Activated naive CD4-positive, alpha-beta T cell (primary cell): ENCODE measurements around the gene CCDC106.

Source experiments
- DNase-seq, 4 experiments: peaks; one replicate each; lab custom pipeline; 2025; lab: John Stamatoyannopoulos, UW

The CCDC106 gene

DNA sequence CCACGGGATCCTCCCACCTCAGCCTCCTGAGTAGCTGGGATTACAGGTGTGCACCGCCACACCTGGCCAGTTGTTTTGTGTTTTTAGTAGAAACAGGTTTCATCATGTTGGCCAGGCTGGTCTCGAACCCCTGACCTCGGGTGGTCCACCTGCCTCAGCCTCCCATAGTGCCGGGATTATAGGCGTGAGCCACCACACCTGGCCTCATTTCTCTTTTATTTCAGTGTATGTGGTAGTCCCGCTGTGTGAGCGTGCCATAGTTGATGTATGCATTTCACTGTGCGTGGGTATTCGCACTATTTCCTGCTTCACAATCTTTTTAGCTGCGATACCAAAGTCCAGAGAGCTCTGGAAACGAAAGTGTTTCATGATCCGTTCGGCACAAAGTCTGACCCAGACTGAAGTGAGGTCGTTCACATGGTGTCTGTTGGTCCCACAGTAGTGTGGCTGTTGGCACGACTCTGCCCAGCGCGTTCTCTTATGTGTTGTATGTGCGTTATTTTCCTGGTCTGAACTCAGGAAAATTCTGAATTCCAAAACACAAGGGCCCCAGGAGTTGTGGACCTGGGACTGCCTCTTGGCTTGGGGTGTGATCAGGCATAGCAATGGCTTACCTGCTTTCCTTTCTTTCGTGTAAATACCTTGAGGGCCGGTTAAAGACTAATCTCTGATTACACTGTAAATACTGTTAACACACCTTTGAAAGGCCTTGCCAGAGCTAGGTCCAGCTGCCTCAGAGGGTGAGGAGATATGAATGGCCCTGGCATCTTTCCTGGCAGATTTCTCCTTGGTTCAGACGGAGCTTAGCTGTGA lies 35.6 kb downstream of the CCDC106 start:
- DNase-seq = no peak

DNA sequence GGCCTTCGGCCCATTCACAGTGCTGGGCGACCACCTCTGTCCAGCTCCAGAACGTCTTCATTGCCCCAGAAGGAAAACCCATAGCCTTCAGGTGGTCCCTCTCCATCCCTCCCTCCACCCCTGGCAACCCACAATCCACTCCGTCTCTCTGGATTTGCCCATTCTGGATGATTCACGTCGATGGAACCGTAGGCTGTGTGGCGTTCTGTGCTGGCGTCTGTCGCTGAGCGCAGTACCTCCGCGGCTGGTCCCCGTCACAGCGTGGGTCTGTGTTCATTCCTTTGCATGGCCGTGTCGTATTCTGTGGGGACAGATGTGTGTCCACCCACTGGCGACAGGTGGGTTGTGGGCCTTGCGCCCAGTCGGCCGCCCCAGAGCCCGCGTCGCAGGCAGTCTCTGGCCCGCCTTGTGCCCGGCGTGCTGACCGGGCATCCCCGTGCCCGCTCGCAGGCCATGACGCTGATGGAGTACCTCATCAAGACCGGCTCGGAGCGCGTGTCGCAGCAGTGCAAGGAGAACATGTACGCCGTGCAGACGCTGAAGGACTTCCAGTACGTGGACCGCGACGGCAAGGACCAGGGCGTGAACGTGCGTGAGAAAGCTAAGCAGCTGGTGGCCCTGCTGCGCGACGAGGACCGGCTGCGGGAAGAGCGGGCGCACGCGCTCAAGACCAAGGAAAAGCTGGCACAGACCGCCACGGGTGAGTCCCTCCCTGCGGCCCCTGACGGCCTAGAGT lies 37.1 kb downstream of the CCDC106 start:
- no peak for DNase-seq

DNA sequence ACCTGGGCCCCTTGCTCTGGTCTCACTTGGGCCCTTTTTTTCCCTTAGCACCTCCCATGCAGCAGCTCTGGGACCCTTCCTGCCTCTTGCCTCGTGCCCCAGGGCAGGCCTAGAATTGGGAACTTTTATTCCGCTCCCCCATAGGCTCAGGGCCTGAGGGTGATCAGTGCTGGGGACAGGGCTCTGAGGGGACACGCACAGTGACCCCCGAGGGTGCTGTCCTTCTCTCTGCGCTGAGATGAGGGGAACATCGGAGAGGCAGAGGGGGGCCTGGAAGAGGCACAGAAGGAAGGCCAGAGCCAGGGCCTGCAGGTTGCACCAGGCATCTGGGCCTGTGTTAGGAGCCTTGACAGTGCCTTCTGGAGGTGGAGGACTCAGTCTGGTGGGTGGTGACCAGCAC lies 37.8 kb downstream of the CCDC106 start:
- no peak for DNase-seq

DNA sequence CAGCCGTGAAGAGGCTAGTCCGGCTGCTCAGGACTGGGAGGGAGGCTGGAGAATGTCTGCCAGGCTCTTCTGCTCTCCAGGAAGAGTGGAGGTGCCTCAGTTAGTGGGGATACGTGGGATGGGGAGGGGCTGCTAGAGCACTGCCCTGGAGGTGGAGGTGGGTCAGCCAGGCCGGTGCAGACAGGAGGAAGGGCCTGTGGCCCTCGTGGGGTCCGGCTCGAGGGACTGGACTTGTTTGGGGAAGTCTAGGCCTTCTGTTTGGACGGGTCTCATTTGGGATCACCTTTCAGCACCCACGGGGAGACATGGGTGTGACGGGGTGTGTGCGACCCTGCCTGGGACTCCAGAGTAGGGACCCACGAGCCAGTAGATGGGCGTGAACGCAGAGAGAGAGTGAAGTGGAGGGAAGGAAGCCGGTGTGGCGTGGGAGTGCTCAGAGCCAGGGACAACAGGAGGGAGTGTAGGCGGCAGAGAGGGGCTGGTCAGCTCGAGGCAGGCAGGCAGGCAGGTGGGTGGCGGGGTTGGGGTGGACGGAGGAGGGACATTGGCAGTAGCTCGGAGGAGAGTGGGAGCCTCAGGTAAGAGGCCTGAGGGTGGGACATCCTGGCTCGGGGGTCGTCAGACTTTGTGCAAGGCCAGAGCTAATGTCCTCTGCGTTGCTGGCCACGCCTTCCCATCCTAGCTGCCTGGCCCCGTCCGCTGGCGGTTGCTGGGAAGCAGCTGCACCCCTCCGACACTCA lies 38.5 kb downstream of the CCDC106 start:
- DNase-seq = no peak

DNA sequence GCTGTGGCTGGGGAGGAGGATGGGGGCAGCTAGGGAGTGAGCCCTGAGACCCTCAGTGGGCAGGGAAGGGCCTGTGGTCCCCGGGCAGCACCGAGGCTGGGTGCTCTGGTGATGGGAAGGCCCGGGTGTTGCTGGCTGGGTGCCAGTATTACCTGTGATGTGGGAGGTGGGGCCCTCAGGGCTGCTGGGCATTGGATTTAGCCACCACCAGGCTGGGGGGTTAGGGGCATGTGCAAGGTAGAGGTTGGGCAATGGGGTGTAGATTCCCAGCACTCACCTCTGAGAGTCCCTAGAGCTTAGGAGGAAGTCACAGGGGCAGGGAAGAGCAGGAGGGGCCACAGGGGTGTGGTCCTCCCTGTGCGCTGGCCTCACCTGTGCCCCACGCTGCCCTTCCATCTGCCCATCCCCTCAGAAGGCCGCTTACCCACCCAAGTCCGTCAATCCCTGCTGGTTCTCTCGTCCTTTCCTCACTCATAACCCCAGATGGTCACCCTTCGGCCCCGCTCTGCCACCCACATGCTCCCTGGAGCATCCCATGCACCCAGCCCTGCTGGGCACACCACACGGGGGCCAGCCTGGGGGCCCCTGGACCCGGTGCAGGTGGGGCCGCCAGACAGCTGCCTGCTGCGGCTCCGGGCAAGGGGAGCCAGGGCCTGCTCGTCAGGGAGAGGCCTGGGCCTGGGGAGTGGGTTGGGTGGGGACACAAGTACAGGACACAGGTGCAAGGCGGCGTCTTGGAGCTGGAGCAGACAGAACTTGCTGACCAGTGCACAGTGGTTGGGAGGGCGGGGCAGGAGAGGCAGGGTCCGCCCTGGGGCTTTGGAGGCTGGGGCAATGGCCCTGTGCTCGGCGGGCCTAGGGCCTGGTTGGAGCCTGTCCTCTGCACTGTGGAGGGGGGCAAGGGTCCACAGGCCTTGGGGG lies 39.5 kb downstream of the CCDC106 start:
- no peak for DNase-seq

DNA sequence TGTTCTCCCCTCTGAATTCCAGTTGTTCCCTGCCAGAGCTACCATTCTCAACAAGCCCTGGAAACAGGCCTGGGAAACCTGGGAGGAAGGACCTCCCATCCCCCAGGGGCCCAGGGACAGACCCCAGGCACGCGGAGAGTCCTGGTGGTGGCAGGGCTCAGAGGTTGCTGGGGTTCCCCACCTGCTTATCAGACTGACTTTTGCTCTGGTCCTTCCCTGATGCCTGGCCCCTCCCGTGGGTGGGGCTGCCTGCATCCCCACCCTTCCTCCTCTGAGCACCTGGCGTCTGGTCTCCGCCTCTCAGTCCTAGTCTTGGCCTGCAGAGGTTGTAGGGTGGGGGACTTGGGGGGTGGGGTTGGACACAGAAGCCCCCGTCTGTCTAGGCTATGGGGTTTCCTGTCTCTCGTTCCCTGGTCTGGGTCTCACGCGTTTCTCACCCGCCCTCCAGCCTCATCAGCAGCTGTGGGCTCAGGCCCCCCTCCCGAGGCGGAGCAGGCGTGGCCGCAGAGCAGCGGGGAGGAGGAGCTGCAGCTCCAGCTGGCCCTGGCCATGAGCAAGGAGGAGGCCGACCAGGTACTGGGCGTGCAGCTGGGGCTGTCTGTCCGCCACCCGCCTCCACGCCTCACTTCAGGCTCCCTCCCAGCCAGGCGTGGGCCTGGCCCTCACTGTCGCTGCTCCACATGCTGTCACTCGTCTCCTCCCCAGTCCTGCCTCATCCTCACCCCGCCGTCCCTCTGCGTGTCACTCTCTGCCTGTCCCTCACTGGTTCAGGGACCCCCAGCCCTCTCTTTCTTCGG lies 40.6 kb downstream of the CCDC106 start:
- no peak for DNase-seq

DNA sequence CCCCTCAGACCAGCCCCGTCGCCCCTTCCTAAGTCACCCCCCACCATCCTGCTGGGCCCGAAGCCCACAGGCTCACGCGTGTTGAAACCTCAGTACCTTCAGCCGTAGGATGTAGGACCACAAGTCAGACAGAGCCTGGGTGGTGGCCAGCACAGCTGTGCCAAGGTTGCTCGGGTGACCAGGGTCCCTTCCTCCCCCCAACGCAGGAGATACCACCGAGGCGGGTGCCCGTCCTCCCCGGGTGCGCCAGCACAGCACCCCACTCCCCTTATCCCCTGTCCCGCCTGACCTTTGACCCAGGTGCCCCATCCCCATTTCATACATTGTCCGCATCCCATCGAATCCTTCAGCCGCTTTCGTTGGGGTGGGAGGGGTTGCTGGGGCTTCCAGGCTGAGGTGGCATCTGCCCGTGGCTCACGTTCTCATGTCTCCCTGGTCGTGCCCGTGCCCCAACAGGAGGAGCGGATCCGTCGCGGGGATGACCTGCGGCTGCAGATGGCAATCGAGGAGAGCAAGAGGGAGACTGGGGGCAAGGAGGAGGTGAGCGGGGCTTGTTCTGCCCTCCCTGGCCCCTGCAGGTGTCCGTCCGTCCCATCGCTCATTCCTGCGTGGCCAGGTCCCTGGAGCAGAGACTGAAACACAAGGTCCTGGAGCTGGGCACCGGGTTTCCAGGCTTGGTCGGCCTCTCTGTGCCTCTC lies 41.5 kb downstream of the CCDC106 start:
- no peak for DNase-seq

DNA sequence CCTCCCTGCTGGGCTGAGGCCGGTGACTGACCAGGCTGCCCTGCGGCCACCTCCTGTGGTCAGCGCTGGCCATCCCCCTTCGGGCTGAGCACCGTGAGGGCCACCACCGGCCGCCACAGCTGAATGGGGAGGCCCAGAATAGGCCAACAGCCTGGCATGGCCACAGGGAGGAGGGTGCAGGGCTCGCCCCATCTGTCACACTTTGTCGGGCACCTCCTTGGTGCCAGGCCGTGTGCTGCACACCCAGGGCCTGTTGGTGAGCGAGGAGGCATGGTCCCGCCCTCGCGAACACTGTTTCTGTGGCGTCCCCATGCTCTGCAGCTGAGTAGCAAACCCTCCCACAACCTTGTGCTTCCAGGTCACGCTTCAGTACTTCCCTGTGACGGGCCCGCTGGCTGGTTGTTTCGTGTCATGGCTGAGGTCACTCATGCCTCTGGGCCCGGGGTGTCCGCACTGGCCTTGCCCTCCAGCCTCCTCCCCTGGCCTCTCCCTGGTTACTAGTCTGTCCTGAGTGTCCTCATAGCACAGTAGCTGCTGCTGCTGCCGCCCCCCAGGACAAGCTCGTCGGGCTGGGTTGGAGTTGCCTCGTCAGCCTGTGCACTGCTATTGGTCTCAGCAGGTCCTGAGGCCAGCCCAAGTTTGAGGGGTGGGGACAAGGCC lies 42.2 kb downstream of the CCDC106 start:
- DNase-seq = no peak

DNA sequence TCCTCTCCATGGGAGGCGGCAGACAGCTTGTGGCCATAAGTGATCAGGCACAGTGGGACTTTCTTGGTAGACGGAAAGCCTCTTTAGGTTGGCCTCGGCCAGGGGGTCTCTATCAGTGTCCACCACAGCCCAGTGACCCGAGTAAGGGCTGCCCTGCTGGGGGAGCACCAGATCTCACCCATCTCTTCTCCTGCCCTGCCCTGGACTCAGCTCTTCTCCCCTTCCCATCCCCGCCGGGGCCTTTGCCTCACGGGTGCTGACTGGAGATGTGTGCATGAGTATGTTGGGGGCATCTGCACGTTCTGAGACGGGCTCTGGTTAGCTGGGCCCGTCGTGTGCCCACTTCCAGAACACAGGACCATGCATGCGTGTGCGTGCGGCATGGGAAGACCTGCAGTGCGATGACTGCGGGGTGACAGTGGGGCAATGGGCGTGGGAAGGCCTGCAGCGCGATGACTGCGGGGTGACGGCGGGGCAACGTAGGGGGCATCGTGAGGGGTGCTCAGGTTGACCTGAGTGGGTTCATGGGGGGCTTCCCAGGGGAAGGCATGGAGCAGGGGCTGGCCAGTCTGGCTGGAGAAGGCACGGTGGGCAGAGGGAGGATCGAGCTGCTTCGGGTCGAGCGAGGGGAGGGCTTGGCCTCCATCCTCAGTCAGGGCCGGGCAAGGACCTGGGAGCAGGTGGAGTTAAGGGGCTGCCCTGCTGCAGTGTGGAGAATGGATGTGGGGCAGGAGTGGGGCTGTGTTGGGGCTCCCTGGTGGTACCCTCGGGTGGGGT lies 42.9 kb downstream of the CCDC106 start:
- DNase-seq = no peak

DNA sequence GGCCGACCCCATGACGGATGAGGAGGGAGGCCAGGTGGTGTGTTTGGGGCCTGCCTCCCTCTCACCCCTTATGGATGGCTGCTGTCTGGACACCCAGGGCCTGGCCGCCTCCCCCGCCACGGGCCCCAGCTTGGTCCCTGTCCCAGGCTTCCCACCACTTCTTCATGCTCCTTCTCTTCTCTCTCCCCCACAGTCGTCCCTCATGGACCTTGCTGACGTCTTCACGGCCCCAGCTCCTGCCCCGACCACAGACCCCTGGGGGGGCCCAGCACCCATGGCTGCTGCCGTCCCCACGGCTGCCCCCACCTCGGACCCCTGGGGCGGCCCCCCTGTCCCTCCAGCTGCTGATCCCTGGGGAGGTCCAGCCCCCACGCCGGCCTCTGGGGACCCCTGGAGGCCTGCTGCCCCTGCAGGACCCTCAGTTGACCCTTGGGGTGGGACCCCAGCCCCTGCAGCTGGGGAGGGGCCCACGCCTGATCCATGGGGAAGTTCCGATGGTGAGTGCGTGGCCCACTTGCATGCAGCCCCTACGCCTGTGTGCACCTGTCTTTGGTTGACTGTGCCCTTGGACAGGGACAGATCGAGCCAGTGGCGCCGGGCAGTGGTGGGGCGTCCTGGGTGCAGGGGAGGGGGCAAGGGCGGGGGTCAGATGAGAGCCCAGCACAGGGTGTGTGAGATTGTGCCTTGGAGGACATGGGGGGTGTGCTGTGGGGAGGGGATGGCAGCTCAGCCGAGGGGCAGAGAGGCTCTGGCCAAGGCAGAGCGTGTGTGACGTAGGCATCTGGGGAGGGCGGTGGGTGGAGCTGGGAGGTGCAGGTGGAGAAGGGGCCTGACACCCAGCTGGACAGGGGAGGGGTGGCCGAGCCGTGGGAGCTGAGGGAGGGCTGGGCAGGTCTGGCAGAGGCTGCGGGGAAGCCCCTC lies 43.8 kb downstream of the CCDC106 start:
- DNase-seq = no peak

DNA sequence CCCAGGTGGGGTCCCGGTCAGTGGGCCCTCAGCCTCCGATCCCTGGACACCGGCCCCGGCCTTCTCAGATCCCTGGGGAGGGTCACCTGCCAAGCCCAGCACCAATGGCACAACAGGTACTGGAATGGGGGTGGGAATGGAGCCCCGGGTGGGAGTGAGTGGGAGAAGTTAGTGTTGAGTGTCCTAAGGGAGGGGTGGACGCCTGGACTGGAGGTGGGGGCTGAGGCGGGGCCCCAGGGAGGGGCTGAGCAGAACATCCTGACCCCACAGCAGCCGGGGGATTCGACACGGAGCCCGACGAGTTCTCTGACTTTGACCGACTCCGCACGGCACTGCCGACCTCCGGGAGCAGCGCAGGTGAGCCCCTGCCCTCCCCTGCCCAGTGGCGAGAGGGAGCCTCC lies 44.7 kb downstream of the CCDC106 start:
- DNase-seq = no peak

DNA sequence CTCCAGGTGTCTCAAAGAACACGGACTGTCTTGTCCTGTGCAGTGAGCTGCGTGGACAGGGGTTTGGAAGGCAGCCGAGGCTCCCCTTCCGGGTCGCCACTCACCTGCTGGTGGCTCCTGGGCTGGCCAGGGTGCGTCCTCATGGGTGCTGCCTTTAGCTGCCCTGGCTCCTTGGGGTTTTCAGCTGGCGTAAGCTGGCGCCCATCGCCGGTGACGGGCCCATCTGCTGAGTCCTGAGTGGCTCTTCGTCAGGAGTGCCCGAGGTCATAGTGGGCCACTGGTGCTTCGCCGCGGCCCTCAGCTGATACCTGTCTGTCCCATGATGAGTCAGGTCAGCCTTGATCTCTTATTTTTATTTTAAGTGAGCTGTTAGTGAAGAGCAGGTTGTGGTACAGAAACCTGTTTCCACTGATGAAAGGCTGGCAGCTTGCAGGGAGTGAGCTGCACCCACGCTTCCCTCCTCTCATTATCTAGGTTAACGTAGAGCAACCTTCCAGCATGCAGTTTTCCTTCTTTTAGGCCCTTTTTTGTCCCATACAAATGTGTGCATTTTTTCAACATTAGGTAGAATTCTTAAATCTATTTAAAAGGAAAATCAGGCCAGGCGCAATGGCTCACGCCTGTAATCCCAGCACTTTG lies 45.4 kb downstream of the CCDC106 start:
- DNase-seq = no peak

DNA sequence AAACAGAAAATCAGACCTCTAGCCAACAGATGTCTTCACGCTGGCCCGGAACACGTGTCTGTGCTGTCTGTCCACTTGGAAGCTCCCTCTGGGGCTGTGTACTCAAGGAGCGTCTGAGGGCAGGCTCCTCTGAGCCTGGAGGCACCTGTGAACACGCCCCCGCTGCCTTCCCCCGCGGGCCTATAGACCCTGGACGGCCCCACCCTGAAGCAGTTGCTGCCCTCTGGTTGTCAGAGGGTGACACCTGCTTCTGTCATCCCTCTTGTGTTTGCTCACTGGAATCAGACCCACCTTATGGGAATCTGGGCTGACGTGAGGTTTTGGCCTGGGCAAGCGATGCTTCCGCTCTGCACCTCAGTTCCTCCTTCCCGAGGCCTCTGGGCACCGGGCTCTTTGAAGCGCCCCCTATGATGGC lies 46.2 kb downstream of the CCDC106 start:
- DNase-seq = no peak

DNA sequence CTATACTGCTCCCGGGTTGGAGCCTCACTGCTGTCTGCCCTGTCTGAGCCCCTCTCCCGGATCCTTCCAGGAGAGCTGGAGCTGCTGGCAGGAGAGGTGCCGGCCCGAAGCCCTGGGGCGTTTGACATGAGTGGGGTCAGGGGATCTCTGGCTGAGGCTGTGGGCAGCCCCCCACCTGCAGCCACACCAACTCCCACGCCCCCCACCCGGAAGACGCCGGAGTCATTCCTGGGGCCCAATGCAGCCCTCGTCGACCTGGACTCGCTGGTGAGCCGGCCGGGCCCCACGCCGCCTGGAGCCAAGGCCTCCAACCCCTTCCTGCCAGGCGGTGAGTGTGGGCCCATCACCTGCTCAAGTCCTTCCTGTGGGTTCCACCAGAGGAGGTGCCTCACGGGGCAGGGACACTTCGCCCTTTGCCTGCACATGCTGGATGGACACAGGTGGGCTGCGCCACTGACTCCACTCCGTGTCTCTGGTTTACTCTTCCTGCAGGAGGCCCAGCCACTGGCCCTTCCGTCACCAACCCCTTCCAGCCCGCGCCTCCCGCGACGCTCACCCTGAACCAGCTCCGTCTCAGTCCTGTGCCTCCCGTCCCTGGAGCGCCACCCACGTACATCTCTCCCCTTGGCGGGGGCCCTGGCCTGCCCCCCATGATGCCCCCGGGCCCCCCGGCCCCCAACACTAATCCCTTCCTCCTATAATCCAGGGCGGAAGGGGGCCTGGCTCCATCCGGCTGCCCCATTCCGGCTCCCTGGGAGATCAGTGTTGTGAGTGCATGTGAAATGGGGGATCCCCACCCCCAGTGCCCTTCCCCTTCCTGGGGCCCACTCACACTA lies 46.9 kb downstream of the CCDC106 start:
- DNase-seq = no peak

DNA sequence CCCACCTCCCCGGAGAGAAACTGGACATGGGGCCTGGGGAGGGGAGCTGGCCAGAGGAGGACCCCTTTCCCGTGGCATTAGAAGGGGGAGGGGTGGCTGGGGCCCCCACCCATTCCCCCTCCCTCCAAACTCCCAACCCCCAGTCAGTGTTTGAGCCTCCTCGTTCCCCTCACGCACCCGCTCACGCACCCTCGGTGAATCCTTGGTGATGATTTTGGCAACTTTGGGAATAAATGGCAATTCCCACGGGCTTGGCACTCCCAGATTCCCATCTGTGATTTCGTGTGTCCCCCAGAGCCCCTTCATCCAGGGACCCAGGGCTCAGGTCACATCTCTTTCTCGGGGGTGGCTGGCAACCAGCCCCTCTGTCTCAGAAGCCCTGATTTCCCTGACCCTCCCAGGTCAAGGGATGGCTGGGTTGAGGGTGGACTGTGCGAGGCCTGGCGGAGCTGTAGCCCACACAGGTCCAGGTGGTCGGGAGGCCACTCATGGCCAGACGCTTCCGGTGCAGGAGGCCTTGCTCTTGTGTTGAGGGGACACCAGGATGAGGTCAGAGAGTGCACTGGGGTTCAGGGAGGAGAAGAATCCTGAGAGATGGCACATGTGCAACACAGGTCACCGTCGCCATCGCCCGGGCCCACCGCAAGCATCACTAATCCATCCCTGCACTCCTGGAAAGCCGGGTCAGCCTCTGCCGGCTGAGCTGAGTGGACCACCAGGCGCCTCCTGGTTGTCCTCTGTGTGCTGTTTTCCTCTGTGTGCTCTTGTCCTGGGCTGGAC lies 47.7 kb downstream of the CCDC106 start:
- no peak for DNase-seq
